GM12873 (cell line): Measurements from ENCODE around the gene KANSL1L.

Experiments used
- TF ChIP-seq, protein P1 (sequence below): IDR thresholded peaks from 2 replicates; pipeline ENCODE4 v1.5.1; 2012; ENCODE audit warnings: low read depth, mild to moderate bottlenecking, moderate library complexity, low read length, control low read depth; ENCODE audit not compliant: insufficient read depth; ENCODE audit errors: missing control alignments

The KANSL1L gene

DNA sequence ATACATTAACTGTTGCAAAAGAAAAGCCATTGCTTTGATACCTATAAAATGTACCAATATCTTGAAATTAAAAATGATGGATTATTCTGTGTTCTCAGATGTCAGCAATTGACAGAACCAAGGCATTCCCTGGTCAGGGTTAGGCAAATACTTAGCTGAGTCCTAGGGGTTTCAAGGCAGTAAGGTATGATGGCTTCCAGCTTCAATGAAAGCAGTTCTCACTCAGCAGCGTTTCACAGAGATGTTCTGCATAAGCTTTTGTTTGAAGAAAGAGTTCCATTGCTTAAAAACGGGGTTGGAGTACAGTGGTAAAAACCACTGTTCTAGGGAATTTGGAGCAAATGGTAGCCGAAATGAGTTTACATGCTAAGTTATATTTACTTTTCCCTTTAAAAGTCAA, 17.0 kb upstream of the KANSL1L start:
- TF ChIP-seq, protein P1, sequence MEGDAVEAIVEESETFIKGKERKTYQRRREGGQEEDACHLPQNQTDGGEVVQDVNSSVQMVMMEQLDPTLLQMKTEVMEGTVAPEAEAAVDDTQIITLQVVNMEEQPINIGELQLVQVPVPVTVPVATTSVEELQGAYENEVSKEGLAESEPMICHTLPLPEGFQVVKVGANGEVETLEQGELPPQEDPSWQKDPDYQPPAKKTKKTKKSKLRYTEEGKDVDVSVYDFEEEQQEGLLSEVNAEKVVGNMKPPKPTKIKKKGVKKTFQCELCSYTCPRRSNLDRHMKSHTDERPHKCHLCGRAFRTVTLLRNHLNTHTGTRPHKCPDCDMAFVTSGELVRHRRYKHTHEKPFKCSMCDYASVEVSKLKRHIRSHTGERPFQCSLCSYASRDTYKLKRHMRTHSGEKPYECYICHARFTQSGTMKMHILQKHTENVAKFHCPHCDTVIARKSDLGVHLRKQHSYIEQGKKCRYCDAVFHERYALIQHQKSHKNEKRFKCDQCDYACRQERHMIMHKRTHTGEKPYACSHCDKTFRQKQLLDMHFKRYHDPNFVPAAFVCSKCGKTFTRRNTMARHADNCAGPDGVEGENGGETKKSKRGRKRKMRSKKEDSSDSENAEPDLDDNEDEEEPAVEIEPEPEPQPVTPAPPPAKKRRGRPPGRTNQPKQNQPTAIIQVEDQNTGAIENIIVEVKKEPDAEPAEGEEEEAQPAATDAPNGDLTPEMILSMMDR, result no peak

DNA sequence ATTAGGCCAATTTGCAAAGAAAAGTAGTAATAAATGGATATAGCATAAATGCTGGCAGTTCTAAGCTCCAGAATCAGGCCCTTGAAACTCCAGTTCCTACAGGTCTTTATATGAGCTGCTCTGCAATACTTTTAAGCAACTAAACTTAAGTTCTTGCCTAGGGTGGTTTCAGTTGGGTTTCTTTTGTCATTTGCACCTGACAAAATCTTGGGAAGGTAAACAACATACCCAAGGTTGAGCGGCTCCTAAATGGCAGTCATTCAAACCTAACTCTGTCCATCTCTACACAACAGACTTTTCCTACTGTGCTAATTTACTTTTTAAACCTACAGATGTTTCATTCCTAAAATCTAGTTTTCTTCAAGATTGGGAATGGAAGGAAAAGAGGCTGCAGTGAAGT, 9.3 kb upstream of the KANSL1L start:
- TF ChIP-seq, protein P1, result no peak

DNA sequence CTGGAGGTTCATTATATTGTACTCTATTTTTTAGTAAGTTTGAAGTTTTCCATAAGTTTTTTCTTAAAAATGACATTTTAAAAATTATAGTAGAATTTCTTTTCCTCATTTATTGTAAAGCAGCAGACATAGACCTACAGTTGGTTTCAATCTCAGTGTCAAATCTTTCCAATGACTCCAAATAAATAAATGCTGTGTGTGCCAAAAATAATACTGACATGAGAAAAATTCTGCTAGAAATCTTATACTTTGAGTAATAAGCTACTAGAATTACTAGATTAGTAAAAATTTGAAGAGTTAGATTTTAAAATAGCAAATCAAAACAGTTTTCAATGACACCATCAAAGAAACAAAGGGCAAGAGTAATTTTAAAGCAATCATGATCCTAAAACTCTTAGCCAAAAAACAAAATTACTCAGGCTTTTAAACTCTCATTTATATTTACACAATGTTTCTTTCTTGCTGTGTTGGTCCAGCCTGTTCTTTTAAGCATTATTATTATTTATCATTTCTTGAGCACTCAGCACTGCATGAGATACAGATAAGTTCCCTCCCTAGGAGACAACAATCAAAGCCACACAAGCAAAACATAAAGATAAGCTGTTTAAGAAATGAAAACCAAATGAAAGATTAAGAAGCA, 8.3 kb upstream of the KANSL1L start:
- TF ChIP-seq, protein P1, result no peak

- TF ChIP-seq, protein P1, result no peak
Observed at GRCh38 chr2:210177769-210178168, 6.6 kb upstream of the KANSL1L start.

- TF ChIP-seq, protein P1, result no peak
Observed at GRCh38 chr2:210174086-210174485, 2.9 kb upstream of the KANSL1L start.

DNA sequence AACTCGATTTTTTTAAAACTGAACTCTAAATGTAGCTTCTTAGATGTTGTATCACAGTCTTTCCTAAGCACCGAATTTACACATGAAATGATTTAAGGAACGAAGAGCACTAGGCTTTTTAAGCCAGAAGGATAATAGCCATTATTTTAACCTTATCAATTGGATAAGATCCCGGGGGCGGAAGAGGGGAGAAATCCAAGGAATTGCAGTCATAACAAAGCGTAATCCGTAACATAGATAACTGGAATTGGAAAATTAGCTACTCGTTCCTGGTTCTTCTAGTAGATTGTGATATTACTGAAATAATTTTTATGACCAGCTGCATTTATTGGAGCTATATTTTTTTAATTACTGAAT, 988 bp upstream of the KANSL1L start:
- TF ChIP-seq, protein P1, result no peak

DNA sequence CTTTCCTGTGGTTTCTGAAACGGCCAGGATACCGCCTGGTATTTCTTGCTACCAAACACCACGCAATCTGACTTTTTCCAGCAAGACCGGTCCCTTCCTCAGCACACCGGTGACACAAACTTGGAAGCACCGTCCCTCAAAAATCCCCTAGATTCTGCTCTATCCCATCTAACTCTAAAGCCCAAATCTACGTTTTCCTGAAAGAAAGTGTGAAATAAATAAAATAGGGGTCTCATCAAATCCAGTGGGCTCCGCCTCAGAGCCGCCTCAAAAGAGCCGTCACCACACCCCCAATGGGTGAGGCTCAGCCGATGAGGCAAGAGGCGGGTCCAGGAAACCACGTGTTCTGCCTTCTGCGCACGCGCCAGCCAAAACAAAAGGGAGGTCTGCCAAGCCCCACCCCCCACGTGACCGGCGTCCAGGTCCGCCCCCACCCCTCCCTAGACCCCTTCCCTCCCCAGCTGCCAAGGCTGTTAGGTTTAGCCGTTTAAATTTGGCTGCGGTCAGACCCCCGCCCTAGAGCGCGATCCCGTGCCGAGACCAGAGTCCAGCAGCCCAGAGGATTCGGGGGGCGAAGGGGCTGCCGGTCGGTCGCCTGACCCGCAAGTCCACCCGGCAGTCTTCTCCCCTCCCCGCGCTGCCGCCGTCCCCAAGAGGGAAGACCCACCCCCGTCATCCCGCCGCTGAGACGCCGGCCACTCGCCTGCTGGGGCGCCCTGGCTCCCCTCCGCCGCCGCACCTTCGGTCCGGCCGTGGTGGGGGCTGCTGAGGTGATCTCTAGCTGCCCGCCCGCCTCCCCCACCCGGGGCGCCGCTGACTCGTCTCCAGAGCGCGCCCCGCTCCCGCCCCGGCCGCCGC, 534 bp downstream of the KANSL1L start:
- TF ChIP-seq, protein P1, result no peak
